Parathyroid adenoma (tissue), 2 donors: ENCODE data around the gene SARDH.

Experiments
- H2AFZ ChIP-seq: fragments of 300-600 bp; sonication (generic); one replicate; pipeline ENCODE4 v1.7.0; 2017; ENCODE audit warnings: antibody characterized with exemption, mild to moderate bottlenecking
- H3K27ac ChIP-seq: fragments of 300-600 bp; sonication (generic); one replicate; pipeline ENCODE4 v1.7.0; 2017
- H3K27me3 ChIP-seq: fragments of 300-600 bp; sonication (generic); one replicate; pipeline ENCODE4 v1.7.0; 2017; ENCODE audit warnings: low read length; ENCODE audit not compliant: control insufficient read depth, insufficient read depth
- H3K36me3 ChIP-seq: fragments of 300-600 bp; sonication (generic); one replicate; pipeline ENCODE4 v1.7.0; 2017; ENCODE audit warnings: low read length; ENCODE audit not compliant: control insufficient read depth, insufficient read depth
- H3K4me1 ChIP-seq: fragments of 300-600 bp; sonication (generic); one replicate; pipeline ENCODE4 v1.7.0; 2017; ENCODE audit warnings: control low read depth
- H3K4me2 ChIP-seq: fragments of 300-600 bp; sonication (generic); one replicate; pipeline ENCODE4 v1.7.0; 2017; ENCODE audit warnings: low read length
- H3K4me3 ChIP-seq: fragments of 300-600 bp; sonication (generic); one replicate; pipeline ENCODE4 v1.7.0; 2017; ENCODE audit warnings: low read depth, low read length
- H3K79me2 ChIP-seq: fragments of 300-600 bp; sonication (generic); one replicate; pipeline ENCODE4 v1.7.0; 2017; ENCODE audit warnings: control low read depth
- H3K9ac ChIP-seq: fragments of 300-600 bp; sonication (generic); one replicate; pipeline ENCODE4 v1.7.0; 2017; ENCODE audit warnings: mild to moderate bottlenecking
- H3K9me3 ChIP-seq: fragments of 300-600 bp; sonication (generic); one replicate; pipeline ENCODE4 v1.7.0; 2017; ENCODE audit warnings: low read length; ENCODE audit not compliant: control insufficient read depth
- CTCF ChIP-seq: fragments of 300-600 bp; sonication (generic); IDR thresholded peaks from one replicate; pipeline ENCODE4 v1.7.0; 2017; ENCODE audit warnings: antibody characterized with exemption, mild to moderate bottlenecking
- donor health status: primary hyperparathyroidism.

The SARDH gene

DNA sequence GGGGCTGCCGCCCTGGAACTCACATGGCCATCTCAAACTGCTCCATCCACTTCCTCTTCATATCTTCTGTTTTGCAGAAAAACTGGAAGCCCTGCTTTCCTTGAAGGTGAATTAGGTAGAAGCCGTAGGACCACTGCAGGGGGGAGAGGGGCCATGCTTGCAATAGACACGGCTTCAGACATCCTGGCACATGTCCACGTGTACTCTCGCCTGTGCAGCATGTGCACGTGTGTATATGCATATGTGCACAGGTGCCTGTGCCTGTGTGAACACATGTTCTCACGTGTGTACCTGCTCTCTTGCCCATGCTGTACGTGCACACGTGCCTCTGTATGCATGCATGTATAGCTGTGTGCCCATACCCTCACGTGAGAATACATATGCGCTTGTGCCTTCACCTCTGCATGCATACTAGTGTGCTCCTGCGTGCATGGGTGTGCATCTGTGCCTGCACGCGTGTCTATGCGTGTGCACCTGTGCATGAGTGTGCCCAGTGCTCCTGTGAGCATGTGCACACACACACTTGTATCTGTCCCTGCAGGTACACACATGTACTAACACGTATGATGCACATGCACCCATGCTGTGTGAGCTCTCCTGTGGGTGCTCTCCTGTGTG lies 47.7 kb upstream of the SARDH start:
- Histone ChIP-seq H3K36me3 (no peaks in the 10 kb centered on the region), H3K27ac (no peak overlapping the region), H3K9ac (no peak overlapping the region), H2AFZ (no peak overlapping the region), H3K9me3 (no peaks in the 10 kb centered on the region), H3K27me3 (no peaks in the 10 kb centered on the region), H3K4me2 (no peak overlapping the region), H3K4me1 (no peaks in the 10 kb centered on the region), H3K4me3 (no peak overlapping the region), H3K79me2 (no peaks in the 10 kb centered on the region)
- no peak for TF ChIP-seq CTCF

DNA sequence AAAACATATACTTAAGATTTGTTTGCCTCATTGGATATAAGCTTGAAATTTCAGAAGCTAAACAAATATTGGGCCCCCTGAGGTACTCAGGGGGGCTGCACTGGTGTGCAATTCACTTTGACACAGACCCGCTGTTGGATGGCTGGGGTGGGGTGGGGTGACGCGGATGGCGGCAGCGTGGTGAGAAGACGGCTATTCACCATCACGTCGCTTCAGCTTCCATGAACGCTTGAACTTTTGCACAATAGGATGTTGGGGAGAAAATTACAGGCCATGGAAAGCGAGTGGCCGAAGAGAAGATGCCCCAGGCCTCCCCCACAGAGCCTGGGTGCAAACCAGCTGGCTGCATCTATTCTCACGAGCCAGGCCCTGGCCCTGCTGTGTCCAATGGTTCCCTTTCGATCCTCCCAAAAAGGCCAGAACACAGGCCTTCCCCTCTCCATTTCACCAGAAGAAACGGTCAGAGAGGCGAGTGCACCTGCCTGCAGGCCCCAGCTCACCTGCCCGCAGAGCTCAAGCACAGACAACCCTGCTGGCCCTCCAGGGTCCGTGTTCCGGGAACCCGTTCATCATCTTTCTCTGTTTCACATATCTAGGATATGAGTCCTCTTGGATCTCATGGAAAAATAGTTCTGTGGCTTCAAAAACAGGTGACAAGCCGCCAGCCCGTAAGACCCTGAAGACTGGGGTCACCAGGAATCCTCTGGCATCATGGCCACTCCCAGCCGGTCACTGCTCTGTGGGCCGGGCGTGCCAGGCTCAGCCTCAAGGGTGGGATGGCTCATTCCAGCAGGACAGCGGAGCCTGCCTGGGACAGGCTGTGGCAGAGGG lies 46.8 kb upstream of the SARDH start:
- H3K9me3 ChIP-seq: no peaks in the 10 kb centered on the region
- no peaks in the 10 kb centered on the region for H3K27me3 ChIP-seq
- no peak overlapping the region for H3K27ac ChIP-seq
- no peaks in the 10 kb centered on the region for H3K4me1 ChIP-seq
- no peak overlapping the region for H3K9ac ChIP-seq
- H3K4me2 ChIP-seq: no peak overlapping the region
- no peak for TF ChIP-seq CTCF
- no peaks in the 10 kb centered on the region for H3K79me2 ChIP-seq
- no peak overlapping the region for H2AFZ ChIP-seq
- no peak overlapping the region for H3K4me3 ChIP-seq
- H3K36me3 ChIP-seq: no peaks in the 10 kb centered on the region

DNA sequence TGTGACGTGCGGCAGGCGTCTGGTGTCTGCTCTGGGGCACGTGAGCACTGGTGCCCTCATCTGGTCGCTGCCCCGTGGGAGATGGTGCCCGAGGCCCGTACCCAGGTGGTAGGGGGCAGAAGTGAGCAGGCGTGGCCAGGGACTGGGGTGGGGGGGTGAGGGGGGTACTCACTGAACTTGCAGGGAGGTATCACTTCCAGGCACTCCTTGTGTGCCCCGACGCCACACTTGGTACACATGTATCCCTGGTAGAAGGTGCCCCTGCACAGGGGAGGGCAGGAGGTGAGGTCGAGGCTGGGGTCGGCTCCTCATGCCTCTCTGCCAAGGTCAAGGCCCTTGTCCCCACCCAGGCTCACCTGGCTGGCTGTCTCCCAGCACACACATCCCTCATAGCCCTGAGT lies 45.2 kb upstream of the SARDH start:
- Histone ChIP-seq H3K79me2 (no peaks in the 10 kb centered on the region), H2AFZ (no peak overlapping the region), H3K9ac (no peak overlapping the region), H3K36me3 (no peaks in the 10 kb centered on the region), H3K4me3 (no peak overlapping the region), H3K27ac (no peak overlapping the region), H3K4me1 (no peaks in the 10 kb centered on the region), H3K27me3 (no peaks in the 10 kb centered on the region), H3K9me3 (no peaks in the 10 kb centered on the region), H3K4me2 (no peak overlapping the region)
- no peak for TF ChIP-seq CTCF

GRCh38 chr9:133782157-133783130 lies 44.3 kb upstream of the SARDH start:
- Histone ChIP-seq H3K36me3 (no peaks in the 10 kb centered on the region), H3K4me1 (no peaks in the 10 kb centered on the region), H3K4me2 (no peak overlapping the region), H3K4me3 (no peak overlapping the region), H3K27ac (no peak overlapping the region), H3K9ac (no peak overlapping the region), H3K79me2 (no peaks in the 10 kb centered on the region), H3K9me3 (no peaks in the 10 kb centered on the region), H3K27me3 (no peaks in the 10 kb centered on the region), H2AFZ (no peak overlapping the region)
- peak; percentile 61 for TF ChIP-seq CTCF
